ENCODE results near the gene ZNF384. TPM values are rescaled to one million over a fixed set of nuclear protein-coding genes. Genes with fewer than 3 reads are reported as not detected.
A peak's percentile ranks its signal among the peaks of the same experiment; 100 is the strongest.

The ZNF384 gene
- total and polyA plus RNA-seq, 4 donors, result 29.0 to 50.8 (median 31.8) TPM

DNA sequence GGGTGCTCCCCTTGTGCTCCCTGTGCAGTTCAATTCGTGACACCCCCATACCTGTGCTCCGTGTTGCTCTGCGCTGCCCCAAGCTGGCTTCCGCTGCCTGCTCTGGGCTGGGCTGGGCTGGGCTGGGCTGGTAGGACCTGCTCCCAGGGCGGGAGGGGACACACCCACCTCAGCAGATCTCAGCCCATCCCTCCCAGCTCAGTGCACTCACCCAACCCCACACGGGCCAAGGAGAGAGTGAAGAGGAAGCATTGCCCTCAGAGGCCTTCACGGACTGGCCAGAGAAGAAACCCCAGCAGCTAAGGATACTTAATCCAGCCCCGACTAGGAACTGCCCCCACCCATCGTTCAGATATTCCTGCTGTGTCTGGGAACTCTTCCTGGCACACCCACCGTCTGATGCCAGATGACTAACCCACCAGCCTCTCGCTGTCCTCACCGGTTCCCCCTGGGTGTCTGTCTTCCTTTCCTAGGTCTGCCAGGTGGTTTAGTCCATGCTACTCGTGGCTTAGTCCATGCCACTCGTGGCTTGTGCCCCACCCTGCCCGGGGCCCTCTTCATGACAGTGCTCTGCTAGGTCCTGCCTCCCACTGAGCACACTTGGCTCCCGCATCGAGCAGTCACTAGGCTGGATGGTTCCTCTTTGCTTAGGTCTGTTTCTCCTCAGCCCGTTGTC lies 53.2 kb downstream of the ZNF384 start, which contains the start of gene LPAR5:
TSS of gene LPAR5 (minus strand) at position 104 of the 676 bp plus-strand sequence. CDS start 14,711 bp downstream, outside the sequence.
- DNase-seq (no peak), ATAC-seq (ENCODE audit: insufficient read depth, low FRiP score) (no peak)
- no peak within 1 kb of the TSS for H3K9ac ChIP-seq (ENCODE audit: insufficient read depth in 1 of 2, low read length in 2 of 2)
- WGBS, 2 donors, result 46 to 49% methylated on average over 18 of the region's 18 CpGs
- no peaks in the 10 kb centered on the region for H3K36me3 ChIP-seq (ENCODE audit: control insufficient read depth in 4 of 4, insufficient read depth in 4 of 4, low read length in 4 of 4)
- TF ChIP-seq, protein P1, sequence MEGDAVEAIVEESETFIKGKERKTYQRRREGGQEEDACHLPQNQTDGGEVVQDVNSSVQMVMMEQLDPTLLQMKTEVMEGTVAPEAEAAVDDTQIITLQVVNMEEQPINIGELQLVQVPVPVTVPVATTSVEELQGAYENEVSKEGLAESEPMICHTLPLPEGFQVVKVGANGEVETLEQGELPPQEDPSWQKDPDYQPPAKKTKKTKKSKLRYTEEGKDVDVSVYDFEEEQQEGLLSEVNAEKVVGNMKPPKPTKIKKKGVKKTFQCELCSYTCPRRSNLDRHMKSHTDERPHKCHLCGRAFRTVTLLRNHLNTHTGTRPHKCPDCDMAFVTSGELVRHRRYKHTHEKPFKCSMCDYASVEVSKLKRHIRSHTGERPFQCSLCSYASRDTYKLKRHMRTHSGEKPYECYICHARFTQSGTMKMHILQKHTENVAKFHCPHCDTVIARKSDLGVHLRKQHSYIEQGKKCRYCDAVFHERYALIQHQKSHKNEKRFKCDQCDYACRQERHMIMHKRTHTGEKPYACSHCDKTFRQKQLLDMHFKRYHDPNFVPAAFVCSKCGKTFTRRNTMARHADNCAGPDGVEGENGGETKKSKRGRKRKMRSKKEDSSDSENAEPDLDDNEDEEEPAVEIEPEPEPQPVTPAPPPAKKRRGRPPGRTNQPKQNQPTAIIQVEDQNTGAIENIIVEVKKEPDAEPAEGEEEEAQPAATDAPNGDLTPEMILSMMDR (IDR thresholded peaks at IDR 0.05; ENCODE audit: control extremely low read depth, extremely low read depth), result no peak
- peak within 1 kb of the TSS in 1 of 2 donors; percentile 28 for H3K27ac ChIP-seq (ENCODE audit: low read depth in 1 of 2, low read length in 1 of 2)
- H3K4me1 ChIP-seq (ENCODE audit: control insufficient read depth in 5 of 5, insufficient read depth in 5 of 5, low read length in 5 of 5), result peaks cover 0 to 20% (median 0%) of the 10 kb centered on the region in 5 donors
- H3K27me3 ChIP-seq (ENCODE audit: control insufficient read depth in 3 of 3, insufficient read depth in 3 of 3, low read length in 2 of 3), result peaks cover 0 to under 1% (median 0%) of the 10 kb centered on the region in 3 donors
- H3K4me3 ChIP-seq, result no peak within 1 kb of the TSS
- no peaks in the 10 kb centered on the region for H3K9me3 ChIP-seq (ENCODE audit: control insufficient read depth in 4 of 4, insufficient read depth in 3 of 4, low read length in 3 of 4)

DNA sequence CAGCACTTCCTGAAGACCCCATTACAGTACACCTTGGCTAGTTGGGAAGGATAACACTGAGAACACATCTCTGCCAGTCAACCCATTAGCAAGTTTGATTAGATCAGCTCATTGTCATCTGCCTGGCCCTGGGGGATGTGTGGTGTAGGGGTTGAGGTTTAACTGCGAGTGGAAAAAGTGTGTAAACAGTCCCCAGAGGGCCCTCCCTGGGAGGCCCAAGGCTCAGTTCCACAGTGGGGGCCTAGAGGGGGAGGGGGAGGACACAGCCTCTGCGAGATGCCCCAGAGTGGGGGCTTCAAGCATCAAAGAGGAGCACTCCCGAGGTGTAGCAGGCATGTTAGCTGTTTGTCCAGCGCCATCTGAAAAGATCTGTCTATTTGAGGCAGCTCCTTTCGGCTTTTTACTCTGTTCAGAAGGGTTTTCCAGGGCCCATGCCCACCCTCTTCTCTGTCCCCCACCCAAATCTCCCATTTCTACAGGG lies 53.8 kb downstream of the ZNF384 start:
- no peak overlapping the region for H3K9ac ChIP-seq (ENCODE audit: insufficient read depth in 1 of 2, low read length in 2 of 2)

DNA sequence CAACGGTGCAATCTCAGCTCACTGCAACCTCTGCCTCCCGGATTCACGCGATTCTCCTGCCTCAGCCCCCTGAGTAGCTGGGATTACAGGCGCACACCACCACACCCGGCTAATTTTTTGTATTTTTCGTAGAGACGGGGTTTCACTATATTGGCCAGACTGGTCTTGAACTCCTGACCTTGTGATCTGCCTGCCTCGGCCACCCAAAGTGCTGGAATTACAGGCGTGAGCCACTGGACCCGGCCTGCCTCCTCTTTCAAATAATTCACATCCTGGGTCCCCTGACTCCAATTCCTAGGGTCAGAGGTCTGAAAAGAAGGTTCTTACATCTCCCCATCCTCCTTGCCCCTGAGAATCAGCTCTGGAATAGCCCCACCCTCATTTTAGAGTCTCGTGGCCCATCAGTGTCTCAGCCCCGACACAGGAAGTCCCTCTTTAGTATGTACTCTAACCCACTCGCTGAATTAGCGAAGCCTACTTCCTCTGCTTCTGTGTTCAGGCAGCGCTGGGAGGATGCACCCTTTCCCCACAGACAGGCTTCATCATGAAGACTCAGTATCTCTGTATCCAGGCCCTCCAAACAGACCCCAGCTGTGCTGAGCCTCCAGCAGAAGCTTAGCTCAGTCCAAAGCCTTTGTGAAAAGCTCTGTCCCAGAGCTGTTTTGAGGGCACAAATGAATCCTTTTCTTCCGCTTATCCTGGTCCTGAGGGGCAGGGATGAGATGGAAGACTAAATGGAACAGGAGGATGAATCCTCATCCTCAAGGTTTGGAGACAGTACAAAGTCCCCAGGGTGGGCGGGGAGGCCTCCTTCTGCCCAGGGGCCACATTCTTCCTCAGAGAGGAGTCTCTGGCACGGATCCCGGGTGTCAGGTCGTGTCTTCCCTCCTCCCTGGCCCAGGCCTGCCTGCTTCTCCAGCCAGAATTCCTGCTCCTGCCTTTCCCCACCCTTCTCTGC lies 56.9 kb downstream of the ZNF384 start:
- 62 to 66% methylated on average over 21 of the region's 21 CpGs for WGBS, 2 donors
- H3K9ac ChIP-seq (ENCODE audit: insufficient read depth in 1 of 2, low read length in 2 of 2), result no peak overlapping the region
- DNase-seq, result peak in 1 of 3 donors; percentile 51
- TF ChIP-seq, protein P1 (IDR thresholded peaks at IDR 0.05; ENCODE audit: control extremely low read depth, extremely low read depth), result no peak
- H3K27ac ChIP-seq (ENCODE audit: low read depth in 1 of 2, low read length in 1 of 2), result peak overlapping the region in 1 of 2 donors; percentile 4
- no peak for ATAC-seq (ENCODE audit: insufficient read depth, low FRiP score)
- no peaks in the 10 kb centered on the region for H3K9me3 ChIP-seq (ENCODE audit: control insufficient read depth in 4 of 4, insufficient read depth in 3 of 4, low read length in 3 of 4)
- peaks cover 0 to 22% (median 0%) of the 10 kb centered on the region in 5 donors for H3K4me1 ChIP-seq (ENCODE audit: control insufficient read depth in 5 of 5, insufficient read depth in 5 of 5, low read length in 5 of 5)
- no peaks in the 10 kb centered on the region for H3K36me3 ChIP-seq (ENCODE audit: control insufficient read depth in 4 of 4, insufficient read depth in 4 of 4, low read length in 4 of 4)
- no peak overlapping the region for H3K4me3 ChIP-seq
- H3K27me3 ChIP-seq (ENCODE audit: control insufficient read depth in 3 of 3, insufficient read depth in 3 of 3, low read length in 2 of 3), result peaks cover 0 to 2% (median 0%) of the 10 kb centered on the region in 3 donors

More for the DNA sequence above, 53.8 kb downstream of the ZNF384 start:
- ATAC-seq (ENCODE audit: insufficient read depth, low FRiP score) (no peak), DNase-seq (no peak)
- TF ChIP-seq, protein P1 (IDR thresholded peaks at IDR 0.05; ENCODE audit: control extremely low read depth, extremely low read depth), result no peak
- H3K4me1 ChIP-seq (ENCODE audit: control insufficient read depth in 5 of 5, insufficient read depth in 5 of 5, low read length in 5 of 5), result peaks cover 0 to 23% (median 0%) of the 10 kb centered on the region in 5 donors
- H3K27me3 ChIP-seq (ENCODE audit: control insufficient read depth in 3 of 3, insufficient read depth in 3 of 3, low read length in 2 of 3), result peaks cover 0 to 2% (median 0%) of the 10 kb centered on the region in 3 donors
- 55 to 64% methylated on average over 5 of the region's 5 CpGs for WGBS, 2 donors
- no peaks in the 10 kb centered on the region for H3K9me3 ChIP-seq (ENCODE audit: control insufficient read depth in 4 of 4, insufficient read depth in 3 of 4, low read length in 3 of 4)
- H3K36me3 ChIP-seq (ENCODE audit: control insufficient read depth in 4 of 4, insufficient read depth in 4 of 4, low read length in 4 of 4), result no peaks in the 10 kb centered on the region
- no peak overlapping the region for H3K4me3 ChIP-seq
- H3K27ac ChIP-seq (ENCODE audit: low read depth in 1 of 2, low read length in 1 of 2), result no peak overlapping the region

Measured in lung (tissue), 12 donors.